ENCODE measurements around the gene LY6G6D. TPM values are rescaled to one million over a fixed set of nuclear protein-coding genes. Genes with fewer than 3 reads are reported as not detected.

Gene LY6G6D
- total and polyA plus RNA-seq, 4 donors, result not detected

DNA sequence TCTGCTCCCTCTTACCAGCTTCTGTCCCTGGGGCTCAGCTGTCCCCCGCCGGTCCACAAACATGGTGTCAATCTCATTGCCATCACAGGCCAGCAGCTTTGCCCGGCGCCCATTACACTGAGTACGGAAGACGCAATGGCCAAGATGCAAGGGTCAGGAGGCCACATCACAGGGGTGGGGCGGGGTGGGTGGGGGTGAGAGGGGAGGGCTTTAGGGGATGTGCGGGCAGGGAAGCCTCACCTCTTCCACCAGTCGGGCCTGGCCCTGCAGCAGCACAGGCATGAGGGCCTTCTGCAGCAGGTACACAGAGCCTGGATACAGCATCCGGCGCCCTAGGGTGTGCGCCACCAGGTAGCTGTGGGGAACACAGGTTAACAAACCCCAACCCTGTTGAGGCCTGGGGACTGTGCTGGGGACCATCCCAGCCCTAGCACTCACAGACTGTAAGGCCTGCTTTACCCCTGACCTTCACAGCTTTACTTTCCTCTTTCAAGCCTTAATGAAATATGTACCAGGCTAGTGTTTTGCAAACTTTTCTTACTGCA is 23.5 kb upstream of the LY6G6D start:
- H3K9ac ChIP-seq (ENCODE audit: low read depth in 1 of 2, low read length in 2 of 2), result no peak overlapping the region
- H3K27me3 ChIP-seq (ENCODE audit: control insufficient read depth in 4 of 4, insufficient read depth in 4 of 4, low read length in 3 of 4), result no peaks in the 10 kb centered on the region
- H3K4me1 ChIP-seq (ENCODE audit: control insufficient read depth in 4 of 4, insufficient read depth in 4 of 4, low read length in 3 of 4), result no peaks in the 10 kb centered on the region
- no peaks in the 10 kb centered on the region for H3K9me3 ChIP-seq (ENCODE audit: control insufficient read depth in 4 of 4, low read length in 3 of 4)
- no peak for TF ChIP-seq FOXA2 (IDR thresholded peaks at IDR 0.05)
- TF ChIP-seq ZBTB33 (IDR thresholded peaks at IDR 0.05), result no peak
- TF ChIP-seq, protein P1, sequence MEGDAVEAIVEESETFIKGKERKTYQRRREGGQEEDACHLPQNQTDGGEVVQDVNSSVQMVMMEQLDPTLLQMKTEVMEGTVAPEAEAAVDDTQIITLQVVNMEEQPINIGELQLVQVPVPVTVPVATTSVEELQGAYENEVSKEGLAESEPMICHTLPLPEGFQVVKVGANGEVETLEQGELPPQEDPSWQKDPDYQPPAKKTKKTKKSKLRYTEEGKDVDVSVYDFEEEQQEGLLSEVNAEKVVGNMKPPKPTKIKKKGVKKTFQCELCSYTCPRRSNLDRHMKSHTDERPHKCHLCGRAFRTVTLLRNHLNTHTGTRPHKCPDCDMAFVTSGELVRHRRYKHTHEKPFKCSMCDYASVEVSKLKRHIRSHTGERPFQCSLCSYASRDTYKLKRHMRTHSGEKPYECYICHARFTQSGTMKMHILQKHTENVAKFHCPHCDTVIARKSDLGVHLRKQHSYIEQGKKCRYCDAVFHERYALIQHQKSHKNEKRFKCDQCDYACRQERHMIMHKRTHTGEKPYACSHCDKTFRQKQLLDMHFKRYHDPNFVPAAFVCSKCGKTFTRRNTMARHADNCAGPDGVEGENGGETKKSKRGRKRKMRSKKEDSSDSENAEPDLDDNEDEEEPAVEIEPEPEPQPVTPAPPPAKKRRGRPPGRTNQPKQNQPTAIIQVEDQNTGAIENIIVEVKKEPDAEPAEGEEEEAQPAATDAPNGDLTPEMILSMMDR (IDR thresholded peaks at IDR 0.05; ENCODE audit: low read depth, low read length, missing input control), result no peak
- no peak for TF ChIP-seq FOXA1 (IDR thresholded peaks at IDR 0.05)
- no peak for TF ChIP-seq RAD21 (IDR thresholded peaks at IDR 0.05)
- TF ChIP-seq NR2F2 (IDR thresholded peaks at IDR 0.05), result no peak
- TF ChIP-seq JUND (IDR thresholded peaks at IDR 0.05), result no peak
- no peak for DNase-seq (ENCODE audit: low spot score)
- H3K36me3 ChIP-seq (ENCODE audit: control insufficient read depth in 4 of 4, insufficient read depth in 3 of 4, low read depth in 1 of 4, low read length in 3 of 4), result peaks cover 7 to 84% (median 62%) of the 10 kb centered on the region in 4 donors
- H3K4me3 ChIP-seq (ENCODE audit: low read depth in 1 of 3, low read length in 3 of 3), result no peak overlapping the region
- 96% methylated on average over 12 of the region's 12 CpGs for WGBS
- no peak overlapping the region for H3K27ac ChIP-seq (ENCODE audit: low read depth in 1 of 2, low read length in 2 of 2)

- Histone ChIP-seq H3K4me3 (ENCODE audit: low read depth in 1 of 3, low read length in 3 of 3) (no peak overlapping the region), H3K9me3 (ENCODE audit: control insufficient read depth in 4 of 4, low read length in 3 of 4) (no peaks in the 10 kb centered on the region), H3K27ac (ENCODE audit: low read depth in 1 of 2, low read length in 2 of 2) (no peak overlapping the region), H3K4me1 (ENCODE audit: control insufficient read depth in 4 of 4, insufficient read depth in 4 of 4, low read length in 3 of 4) (no peaks in the 10 kb centered on the region), H3K27me3 (ENCODE audit: control insufficient read depth in 4 of 4, insufficient read depth in 4 of 4, low read length in 3 of 4) (no peaks in the 10 kb centered on the region), H3K9ac (ENCODE audit: low read depth in 1 of 2, low read length in 2 of 2) (no peak overlapping the region), H3K36me3 (ENCODE audit: control insufficient read depth in 4 of 4, insufficient read depth in 3 of 4, low read depth in 1 of 4, low read length in 3 of 4) (peaks cover 10 to 80% (median 59%) of the 10 kb centered on the region in 4 donors)
- WGBS, result 90% methylated on average over 4 of the region's 4 CpGs
- no peak for TF ChIP-seq REST (IDR thresholded peaks at IDR 0.05)
- TF ChIP-seq EGR1 (IDR thresholded peaks at IDR 0.05; ENCODE audit: low read depth in 2 of 2), result no peak
- no peak for TF ChIP-seq RXRA (IDR thresholded peaks at IDR 0.05)
- no peak for TF ChIP-seq RAD21 (IDR thresholded peaks at IDR 0.05)
- no peak for TF ChIP-seq FOXA1 (IDR thresholded peaks at IDR 0.05)
- no peak for TF ChIP-seq NR2F2 (IDR thresholded peaks at IDR 0.05)
- TF ChIP-seq JUND (IDR thresholded peaks at IDR 0.05), result no peak
- no peak for TF ChIP-seq TAF1 (conservative IDR thresholded peaks at IDR 0.05)
- TF ChIP-seq, protein P2, sequence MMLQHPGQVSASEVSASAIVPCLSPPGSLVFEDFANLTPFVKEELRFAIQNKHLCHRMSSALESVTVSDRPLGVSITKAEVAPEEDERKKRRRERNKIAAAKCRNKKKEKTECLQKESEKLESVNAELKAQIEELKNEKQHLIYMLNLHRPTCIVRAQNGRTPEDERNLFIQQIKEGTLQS (IDR thresholded peaks at IDR 0.05), result no peak
- TF ChIP-seq SP1 (IDR thresholded peaks at IDR 0.05), result no peak
- TF ChIP-seq YY1 (IDR thresholded peaks at IDR 0.05), result no peak
- TF ChIP-seq HNF4A (conservative IDR thresholded peaks at IDR 0.05), result no peak
- no peak for TF ChIP-seq ZBTB33 (IDR thresholded peaks at IDR 0.05)
- no peak for TF ChIP-seq MAX (IDR thresholded peaks at IDR 0.05)
- TF ChIP-seq GABPA (IDR thresholded peaks at IDR 0.05 in 1 of 2, conservative IDR thresholded peaks at IDR 0.05 in 1 of 2), result no peak
- no peak for TF ChIP-seq FOXA2 (IDR thresholded peaks at IDR 0.05)
- no peak for DNase-seq (ENCODE audit: low spot score)
Measured at GRCh38 chr6:31692353-31692752, 22.8 kb upstream of the LY6G6D start.
